Measurements from ENCODE around the gene QPCTL. TPM values are rescaled to one million over a fixed set of nuclear protein-coding genes. Genes with fewer than 3 reads are reported as not detected.
A peak's percentile ranks its signal among the peaks of the same experiment; 100 is the strongest.

Gene QPCTL
- total RNA-seq, 4 donors from 2014 or later = 5.4 to 16.3 (median 12.5) TPM

DNA sequence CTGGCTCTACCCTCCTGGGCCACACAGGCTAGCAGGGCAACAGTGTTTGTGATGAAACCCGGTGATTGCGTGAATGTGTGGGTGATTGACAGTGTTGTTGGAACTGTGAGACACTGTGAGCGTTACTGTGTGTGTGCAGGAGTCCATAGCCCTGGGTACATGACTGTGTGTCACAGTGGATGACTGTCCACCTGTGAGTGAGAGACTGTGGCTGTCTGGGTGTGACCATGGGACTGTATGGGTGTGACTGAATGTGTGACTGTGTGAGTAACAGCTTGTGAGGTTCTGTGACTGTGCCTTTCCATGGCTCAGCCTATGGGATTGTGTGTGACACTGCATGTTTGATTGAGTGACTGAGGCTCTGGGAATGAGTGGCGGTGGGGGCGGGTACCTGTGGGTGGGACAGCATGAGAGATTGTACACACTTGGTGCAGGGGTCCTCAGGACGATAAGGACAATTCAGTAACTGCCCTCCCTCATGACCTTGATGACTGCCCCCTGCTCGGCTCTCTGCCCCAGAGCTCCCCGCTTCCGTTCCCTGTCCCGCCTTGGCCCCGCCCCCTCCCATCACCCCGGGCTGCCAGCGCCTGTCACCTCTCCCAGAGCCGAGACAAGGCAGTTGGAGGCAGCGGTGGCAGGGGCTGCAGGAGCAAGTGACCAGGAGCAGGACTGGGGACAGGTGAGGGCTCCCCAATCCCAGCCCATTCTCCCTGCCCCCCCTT is 24.7 kb upstream of the QPCTL start, which contains the start of gene GIPR:
GIPR (plus strand) TSS at position 602 of the 722 bp plus-strand sequence. CDS start 1,300 bp downstream, outside the sequence.
- peaks cover 19% of the 10 kb centered on the region for H3K27me3 ChIP-seq
- WGBS, 2 donors = 26 to 31% methylated on average over 6 to 8 of the region's 15 CpGs
- H3K27ac ChIP-seq = no peak within 1 kb of the TSS
- H3K4me3 ChIP-seq (replicated peaks in 1 of 3) = peak within 1 kb of the TSS in 1 of 3 donors; percentile 17
- no peaks in the 10 kb centered on the region for H3K9me3 ChIP-seq
- intact Hi-C loops (cut with DNase I) = no loop called here
- H3K36me3 ChIP-seq = no peaks in the 10 kb centered on the region
- no peak for DNase-seq
- TF ChIP-seq, protein P1, sequence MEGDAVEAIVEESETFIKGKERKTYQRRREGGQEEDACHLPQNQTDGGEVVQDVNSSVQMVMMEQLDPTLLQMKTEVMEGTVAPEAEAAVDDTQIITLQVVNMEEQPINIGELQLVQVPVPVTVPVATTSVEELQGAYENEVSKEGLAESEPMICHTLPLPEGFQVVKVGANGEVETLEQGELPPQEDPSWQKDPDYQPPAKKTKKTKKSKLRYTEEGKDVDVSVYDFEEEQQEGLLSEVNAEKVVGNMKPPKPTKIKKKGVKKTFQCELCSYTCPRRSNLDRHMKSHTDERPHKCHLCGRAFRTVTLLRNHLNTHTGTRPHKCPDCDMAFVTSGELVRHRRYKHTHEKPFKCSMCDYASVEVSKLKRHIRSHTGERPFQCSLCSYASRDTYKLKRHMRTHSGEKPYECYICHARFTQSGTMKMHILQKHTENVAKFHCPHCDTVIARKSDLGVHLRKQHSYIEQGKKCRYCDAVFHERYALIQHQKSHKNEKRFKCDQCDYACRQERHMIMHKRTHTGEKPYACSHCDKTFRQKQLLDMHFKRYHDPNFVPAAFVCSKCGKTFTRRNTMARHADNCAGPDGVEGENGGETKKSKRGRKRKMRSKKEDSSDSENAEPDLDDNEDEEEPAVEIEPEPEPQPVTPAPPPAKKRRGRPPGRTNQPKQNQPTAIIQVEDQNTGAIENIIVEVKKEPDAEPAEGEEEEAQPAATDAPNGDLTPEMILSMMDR (IDR thresholded peaks at IDR 0.05) = no peak
- TF ChIP-seq POLR2A (IDR thresholded peaks at IDR 0.05) = no peak
- peaks cover 6 to 21% of the 10 kb centered on the region in 2 donors for H3K4me1 ChIP-seq

DNA sequence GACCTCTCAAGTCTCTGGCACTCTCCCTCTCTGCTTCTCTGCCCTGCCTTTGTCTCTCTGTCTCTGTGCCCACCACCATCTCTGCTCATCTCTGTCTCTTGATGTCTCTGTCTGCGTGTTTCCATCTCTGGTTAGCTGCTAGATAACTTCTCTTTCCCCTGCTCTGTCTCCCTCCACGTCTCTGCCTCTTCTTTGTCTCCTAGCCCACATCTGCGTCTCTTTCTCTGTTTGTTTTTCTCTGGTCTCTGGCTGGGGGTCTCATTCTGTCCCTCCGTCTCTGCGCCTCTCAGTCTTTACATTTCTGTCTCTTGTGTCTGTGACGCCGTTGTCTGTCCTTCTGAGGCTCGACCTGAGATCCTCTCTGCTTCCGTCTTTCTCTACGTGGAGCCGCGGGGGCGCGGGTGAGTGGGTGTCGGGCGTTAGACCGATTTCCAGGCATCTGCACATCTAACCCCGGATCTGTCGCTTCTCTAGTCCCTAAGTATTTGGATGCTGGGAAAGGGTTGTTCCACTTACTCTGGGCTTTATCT is 24.1 kb upstream of the QPCTL start:
- Histone ChIP-seq H3K9me3 (no peaks in the 10 kb centered on the region), H3K27ac (no peak overlapping the region), H3K4me3 (replicated peaks in 1 of 3) (no peak overlapping the region), H3K27me3 (peaks cover 19% of the 10 kb centered on the region), H3K36me3 (no peaks in the 10 kb centered on the region), H3K4me1 (peaks cover 6 to 21% of the 10 kb centered on the region in 2 donors)
- WGBS, 2 donors = 2 to 3% methylated on average over 18 to 19 of the region's 19 CpGs
- TF ChIP-seq, protein P1 (IDR thresholded peaks at IDR 0.05) = no peak
- no peak for TF ChIP-seq POLR2A (IDR thresholded peaks at IDR 0.05)
- intact Hi-C loops (cut with DNase I) = no loop called here
- no peak for DNase-seq

DNA sequence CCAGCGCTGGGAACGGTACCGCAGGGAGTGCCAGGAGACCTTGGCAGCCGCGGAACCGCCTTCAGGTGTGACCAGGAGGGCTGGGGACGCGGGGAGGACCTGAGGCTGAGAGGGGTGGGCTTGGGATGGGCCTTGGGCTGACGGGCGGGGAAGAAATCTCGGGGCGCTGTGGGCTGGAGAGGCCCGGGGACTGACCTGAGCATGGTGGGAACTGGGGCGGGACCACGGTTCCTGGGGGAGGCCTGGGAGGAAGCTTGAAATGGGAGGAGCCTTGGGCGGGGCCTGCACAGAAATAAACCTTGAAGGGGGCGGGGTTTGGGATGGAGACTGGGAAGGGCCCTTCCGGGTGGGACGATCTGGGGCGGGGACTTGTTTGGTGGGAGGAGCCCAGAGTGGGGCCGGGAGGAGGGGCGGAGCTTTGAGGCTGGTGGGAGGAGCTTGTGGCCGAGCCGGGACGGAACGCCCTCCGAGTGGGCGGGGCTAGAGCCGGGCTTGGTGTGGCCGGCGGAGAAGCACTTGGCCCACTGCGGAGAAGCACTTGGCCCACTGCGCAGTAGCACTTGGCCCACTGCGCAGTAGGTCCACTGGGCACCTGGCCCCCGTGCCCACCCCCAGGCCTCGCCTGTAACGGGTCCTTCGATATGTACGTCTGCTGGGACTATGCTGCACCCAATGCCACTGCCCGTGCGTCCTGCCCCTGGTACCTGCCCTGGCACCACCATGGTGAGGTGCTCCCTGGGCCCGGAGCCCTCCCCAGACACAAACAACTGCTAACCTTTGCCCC is 21.6 kb upstream of the QPCTL start:
- H3K4me3 ChIP-seq (replicated peaks in 1 of 3) = no peak overlapping the region
- peaks cover 19% of the 10 kb centered on the region for H3K27me3 ChIP-seq
- H3K36me3 ChIP-seq = no peaks in the 10 kb centered on the region
- intact Hi-C loops (cut with DNase I) = no loop called here
- H3K4me1 ChIP-seq = peaks cover 6 to 21% of the 10 kb centered on the region in 2 donors
- WGBS, 2 donors = 14 to 19% methylated on average over 28 to 37 of the region's 42 CpGs
- peak; percentile 20 to 21 for DNase-seq
- no peak for TF ChIP-seq POLR2A (IDR thresholded peaks at IDR 0.05)
- TF ChIP-seq, protein P1 (IDR thresholded peaks at IDR 0.05) = no peak
- no peak overlapping the region for H3K27ac ChIP-seq
- no peaks in the 10 kb centered on the region for H3K9me3 ChIP-seq

DNA sequence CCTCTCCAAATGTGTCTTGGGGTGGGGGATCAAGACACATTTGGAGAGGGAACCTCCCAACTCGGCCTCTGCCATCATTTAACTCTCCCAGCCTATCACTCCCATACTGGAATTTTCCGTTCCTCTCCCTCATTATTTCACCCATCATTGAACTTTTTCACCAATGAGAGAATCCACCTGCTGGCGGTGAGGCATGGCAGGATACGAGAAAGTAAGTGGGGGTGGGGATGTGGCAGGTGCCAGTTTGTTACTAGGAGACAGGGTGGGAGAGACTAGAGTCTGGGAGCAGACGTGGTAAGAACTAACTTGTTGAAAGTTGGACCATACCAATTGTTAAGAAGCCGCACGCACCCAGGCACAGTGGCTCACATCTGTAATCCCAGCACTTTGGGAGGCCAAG is 17.5 kb upstream of the QPCTL start:
- intact Hi-C loops (cut with DNase I) = no loop called here
- 63 to 64% methylated on average over 7 of the region's 7 CpGs for WGBS, 2 donors
- TF ChIP-seq, protein P1 (IDR thresholded peaks at IDR 0.05) = no peak
- TF ChIP-seq POLR2A (IDR thresholded peaks at IDR 0.05) = no peak
- Histone ChIP-seq H3K27ac (no peak overlapping the region), H3K27me3 (peaks cover 7% of the 10 kb centered on the region), H3K4me3 (replicated peaks in 1 of 3) (no peak overlapping the region), H3K4me1 (peaks cover 7 to 17% of the 10 kb centered on the region in 2 donors), H3K36me3 (no peaks in the 10 kb centered on the region), H3K9me3 (no peaks in the 10 kb centered on the region)
- DNase-seq = no peak

Data from thyroid gland (tissue), 4 donors.